ENCODE results near the gene MMP24OS. TPM values are rescaled to one million over a fixed set of nuclear protein-coding genes. Genes with fewer than 3 reads are reported as not detected.

Gene MMP24OS
- total and polyA plus RNA-seq, 2 donors (not counting 1 experiment from before 2014, with no cell fraction given) = 36.3 to 57.0 TPM

GRCh38 chr20:35287509-35288324, 9.8 kb upstream of the MMP24OS start:
- Histone ChIP-seq H3K27me3 (replicated peaks in 1 of 4; ENCODE audit: control extremely low read depth in 1 of 4, control insufficient read depth in 3 of 4, insufficient read depth in 4 of 4, low read length in 3 of 4) (peaks cover 0 to 1% (median under 1%) of the 10 kb centered on the region in 4 experiments), H3K9ac (ENCODE audit: low read length) (no peak overlapping the region), H3K9me3 (ENCODE audit: control extremely low read depth in 1 of 3, control insufficient read depth in 2 of 3, insufficient read depth in 1 of 3, low read length in 2 of 3) (no peaks in the 10 kb centered on the region), H3K27ac (ENCODE audit: low read length in 2 of 2) (no peak overlapping the region), H3K79me2 (ENCODE audit: control insufficient read depth, insufficient read depth, low read length) (peaks cover 14% of the 10 kb centered on the region), H3K4me2 (replicated peaks; ENCODE audit: low read depth, low read length, poor library complexity, severe bottlenecking) (no peak overlapping the region), H3K4me1 (ENCODE audit: control insufficient read depth in 2 of 2, insufficient read depth in 2 of 2, low read length in 2 of 2) (peaks cover 13 to 19% of the 10 kb centered on the region in 2 donors), H3K4me3 (ENCODE audit: control extremely low read depth in 1 of 5, extremely low read depth in 1 of 5, insufficient read depth in 1 of 5, low read depth in 2 of 5, low read length in 4 of 5) (no peak overlapping the region), H2AFZ (ENCODE audit: insufficient read depth, low read depth, low read length, poor library complexity, severe bottlenecking) (no peak overlapping the region), H3K36me3 (replicated peaks in 1 of 2; ENCODE audit: control extremely low read depth in 1 of 2, control insufficient read depth in 1 of 2, extremely low read depth in 1 of 2, insufficient read depth in 2 of 2, low read length in 1 of 2) (no peaks in the 10 kb centered on the region), H4K20me1 (ENCODE audit: control insufficient read depth, insufficient read depth, low read length, poor library complexity, severe bottlenecking) (peaks cover 14% of the 10 kb centered on the region)
- WGBS (ENCODE audit: insufficient coverage) = 95% methylated on average over 21 of the region's 28 CpGs
- ChIA-PET POLR2A (no interaction called here), CTCF (interaction anchor here (5.3 kb wide), 1 partner anchor 17 kb away, joined by 20 read pairs; no protein-coding TSS in a partner anchor)
- DNase-seq (no peak), ATAC-seq (ENCODE audit: low read depth) (no peak)
- peaks cover 3% of the 10 kb centered on the region for H3K27me3 Mint-ChIP-seq
- intact Hi-C loops (cut with micrococcal nuclease) = no loop called here
- H3K4me1 Mint-ChIP-seq = peaks cover 23% of the 10 kb centered on the region
- TF ChIP-seq CTCF (IDR thresholded peaks at IDR 0.05) (no peak), EZH2 (IDR thresholded peaks at IDR 0.05; ENCODE audit: borderline replicate concordance, insufficient read depth, low read depth, low read length, poor library complexity, severe bottlenecking) (no peak)
- no peak overlapping the region for H3K27ac Mint-ChIP-seq
- no peaks in the 10 kb centered on the region for H3K9me3 Mint-ChIP-seq (ENCODE audit: insufficient read depth)
- H3K4me3 Mint-ChIP-seq = no peak overlapping the region

- Mint-ChIP-seq H3K9me3 (ENCODE audit: insufficient read depth) (no peaks in the 10 kb centered on the region), H3K27me3 (no peaks in the 10 kb centered on the region), H3K27ac (no peak overlapping the region), H3K4me1 (peaks cover 27% of the 10 kb centered on the region), H3K4me3 (no peak overlapping the region)
- H3K27me3 ChIP-seq (replicated peaks in 1 of 4; ENCODE audit: control extremely low read depth in 1 of 4, control insufficient read depth in 3 of 4, insufficient read depth in 4 of 4, low read length in 3 of 4) = no peaks in the 10 kb centered on the region
- H2AFZ ChIP-seq (ENCODE audit: insufficient read depth, low read depth, low read length, poor library complexity, severe bottlenecking) = no peak overlapping the region
- peaks cover 14% of the 10 kb centered on the region for H4K20me1 ChIP-seq (ENCODE audit: control insufficient read depth, insufficient read depth, low read length, poor library complexity, severe bottlenecking)
- ChIA-PET POLR2A (no interaction called here), CTCF (interaction anchor here (5.3 kb wide), 1 partner anchor 18 kb away, joined by 20 read pairs; no protein-coding TSS in a partner anchor)
- no peak overlapping the region for H3K4me2 ChIP-seq (replicated peaks; ENCODE audit: low read depth, low read length, poor library complexity, severe bottlenecking)
- no peak for TF ChIP-seq EZH2 (IDR thresholded peaks at IDR 0.05; ENCODE audit: borderline replicate concordance, insufficient read depth, low read depth, low read length, poor library complexity, severe bottlenecking)
- TF ChIP-seq CTCF (IDR thresholded peaks at IDR 0.05) = no peak
- H3K36me3 ChIP-seq (replicated peaks in 1 of 2; ENCODE audit: control extremely low read depth in 1 of 2, control insufficient read depth in 1 of 2, extremely low read depth in 1 of 2, insufficient read depth in 2 of 2, low read length in 1 of 2) = peaks cover 0 to 5% of the 10 kb centered on the region in 2 experiments
- no peak overlapping the region for H3K4me3 ChIP-seq (ENCODE audit: control extremely low read depth in 1 of 5, extremely low read depth in 1 of 5, insufficient read depth in 1 of 5, low read depth in 2 of 5, low read length in 4 of 5)
- intact Hi-C loops (cut with micrococcal nuclease) = no loop called here
- H3K9me3 ChIP-seq (ENCODE audit: control extremely low read depth in 1 of 3, control insufficient read depth in 2 of 3, insufficient read depth in 1 of 3, low read length in 2 of 3) = no peaks in the 10 kb centered on the region
- no peak overlapping the region for H3K27ac ChIP-seq (ENCODE audit: low read length in 2 of 2)
- 96% methylated on average over 12 of the region's 17 CpGs for WGBS (ENCODE audit: insufficient coverage)
- DNase-seq (no peak), ATAC-seq (ENCODE audit: low read depth) (no peak)
- no peak overlapping the region for H3K9ac ChIP-seq (ENCODE audit: low read length)
- peaks cover 21% of the 10 kb centered on the region for H3K79me2 ChIP-seq (ENCODE audit: control insufficient read depth, insufficient read depth, low read length)
- peaks cover 13 to 19% of the 10 kb centered on the region in 2 donors for H3K4me1 ChIP-seq (ENCODE audit: control insufficient read depth in 2 of 2, insufficient read depth in 2 of 2, low read length in 2 of 2)
These were observed 9.1 kb upstream of the MMP24OS start for GRCh38 chr20:35286899-35287508.

Data from B cell (primary cell).